K562 (cell line): ENCODE results near the gene EEF1AKMT4. TPM values are rescaled to one million over a fixed set of nuclear protein-coding genes. Genes with fewer than 3 reads are reported as not detected.

Source experiments
- CC2D1A ChIP-seq: fragments of 450-650 bp; IDR thresholded peaks from 2 replicates; pipeline ENCODE4 v1.6.1; 2017; ENCODE audit warnings: mild to moderate bottlenecking
- CXXC5 ChIP-seq: fragments of 250-450 bp; sonication (Bioruptor Pico); IDR thresholded peaks from 2 replicates; pipeline ENCODE4 v1.8.0; 2022; ENCODE audit warnings: inconsistent platforms, mild to moderate bottlenecking, moderate library complexity
- FOXP1 ChIP-seq: sonication (generic); formaldehyde crosslinking; IDR thresholded peaks from 2 replicates; pipeline ENCODE4 v1.8.0; 2022; ENCODE audit warnings: mild to moderate bottlenecking, missing genetic modification reagents
- HDAC6 ChIP-seq: IDR thresholded peaks from 2 replicates; pipeline ENCODE4 v1.6.1; 2012; ENCODE audit warnings: low read depth, mild to moderate bottlenecking, control low read depth, inconsistent platforms, low read length, moderate library complexity
- HNRNPL ChIP-seq: fragments of 200-400 bp; formaldehyde crosslinking; IDR thresholded peaks from 2 replicates; pipeline ENCODE4 v1.6.1; 2017; ENCODE audit warnings: low read depth, mild to moderate bottlenecking, low read length
- HNRNPLL ChIP-seq: fragments of 200-400 bp; formaldehyde crosslinking; IDR thresholded peaks from 2 replicates; pipeline ENCODE4 v1.6.1; 2017; ENCODE audit warnings: low read length, low read depth, mild to moderate bottlenecking; ENCODE audit not compliant: poor library complexity, severe bottlenecking
- NR2C2 ChIP-seq, 2 experiments: fragments of 200-800 bp in 1 of 2; sonication (Bioruptor generic) in 1 of 2; sonication (generic) in 1 of 2; formaldehyde crosslinking in 1 of 2; IDR thresholded peaks; 2 replicates each; pipeline versions ENCODE4 v1.6.1 to v1.8.0; 2016 to 2022; ENCODE audit warnings: mild to moderate bottlenecking in 1 of 2, missing compliant biosample characterization in 1 of 2, missing genetic modification characterization in 1 of 2, missing genetic modification reagents in 1 of 2
- POLR2AphosphoS2 ChIP-seq: IDR thresholded peaks from 2 replicates; pipeline ENCODE4 v1.6.1; 2012; ENCODE audit warnings: low read length, improper control_type of control experiment
- RBBP5 ChIP-seq: fragments of 200-600 bp; sonication (generic); IDR thresholded peaks from 2 replicates; pipeline ENCODE4 v1.6.1; 2012; ENCODE audit warnings: borderline replicate concordance, mild to moderate bottlenecking, low read length, control low read depth, inconsistent platforms; ENCODE audit not compliant: insufficient read depth, poor library complexity, severe bottlenecking
- RBM14 ChIP-seq: fragments of 200-400 bp; formaldehyde crosslinking; IDR thresholded peaks from 2 replicates; pipeline ENCODE4 v1.6.1; 2018; ENCODE audit warnings: low read depth, mild to moderate bottlenecking, low read length, moderate library complexity, borderline replicate concordance; ENCODE audit not compliant: insufficient read depth
- TAF9B ChIP-seq: fragments of 450-650 bp; IDR thresholded peaks from 2 replicates; pipeline ENCODE4 v1.6.1; 2018; ENCODE audit warnings: mild to moderate bottlenecking; ENCODE audit not compliant: partially characterized antibody
- TCF7 ChIP-seq: sonication (generic); IDR thresholded peaks from 2 replicates; pipeline ENCODE4 v1.6.1; 2016; ENCODE audit warnings: antibody characterized with exemption, borderline replicate concordance
- TEAD1 ChIP-seq, 2 experiments: fragments of 450-650 bp in 1 of 2; sonication (generic) in 1 of 2; formaldehyde crosslinking; IDR thresholded peaks; 2 replicates each; pipeline versions ENCODE4 v1.4.0 to v1.8.0; 2020 to 2022; ENCODE audit warnings: mild to moderate bottlenecking in 2 of 2, missing genetic modification reagents in 1 of 2
- WHSC1 ChIP-seq: IDR thresholded peaks from one replicate; pipeline ENCODE4 v1.6.1; 2012; ENCODE audit warnings: low read length, control low read depth, inconsistent platforms
- ZNF143 ChIP-seq: sonication (generic); formaldehyde crosslinking; IDR thresholded peaks from 2 replicates; pipeline ENCODE4 v1.9.0; 2022; ENCODE audit warnings: mild to moderate bottlenecking, missing genetic modification reagents
- ZNF445 ChIP-seq: fragments of 250-450 bp; sonication (Bioruptor Pico); IDR thresholded peaks from 2 replicates; pipeline ENCODE4 v1.4.0; 2020; ENCODE audit warnings: low read depth, mild to moderate bottlenecking, moderate library complexity
- ZNF589 ChIP-seq: fragments of 200-800 bp; sonication (Bioruptor generic); IDR thresholded peaks from 2 replicates; pipeline ENCODE4 v1.6.1; 2016; ENCODE audit warnings: low read depth, missing genetic modification characterization, missing compliant biosample characterization
- ZNF77 ChIP-seq: fragments of 250-450 bp; sonication (Bioruptor Pico); IDR thresholded peaks from 2 replicates; pipeline ENCODE4 v1.5.0; 2020
- ZNF79 ChIP-seq: fragments of 250-450 bp; sonication (Bioruptor Pico); IDR thresholded peaks from 2 replicates; pipeline ENCODE4 v1.4.0; 2020; ENCODE audit warnings: low read depth, mild to moderate bottlenecking, moderate library complexity
- polyA plus RNA-seq, 8 experiments: library from polyadenylated mRNA; depleted of rRNA in 4 of 8; stranded (reverse) in 5 of 8; unstranded in 3 of 8; fragments of >200 nt; fragmentation: Nextera tagmentation in 2 of 8; fragmentation: Illumina TruSeq in 1 of 8; extraction: Ambion mirVana in 2 of 8; extraction: Trizol in 1 of 8; gene quantifications; 2 replicates each; pipeline versions ENCODE4 v1.2.1 to v1.2.3, GENCODE V29; 2011 to 2014; ENCODE audit warnings: inconsistent platforms in 1 of 8, missing spikeins in 1 of 8
- total RNA-seq, 7 experiments: library from RNA; depleted of rRNA in 6 of 7; stranded (reverse); fragments of >200 nt in 6 of 7; fragmentation: Illumina TruSeq in 2 of 7; extraction: Trizol in 2 of 7; gene quantifications; 2 replicates each; pipeline versions ENCODE4 v1.2.1 to v1.2.3, GENCODE V29; 2011 to 2021; ENCODE audit warnings: low replicate concordance in 1 of 7
- TF ChIP-seq, protein P1 (sequence below): IDR thresholded peaks from 2 replicates; pipeline ENCODE4 v1.6.1; 2016; ENCODE audit warnings: missing genetic modification characterization, missing compliant biosample characterization
- TF ChIP-seq, protein P2 (sequence below): sonication (generic); formaldehyde crosslinking; IDR thresholded peaks from 2 replicates; pipeline ENCODE4 v1.9.0; 2022; ENCODE audit warnings: mild to moderate bottlenecking, missing genetic modification reagents
- TF ChIP-seq, protein P3 (sequence below): IDR thresholded peaks from 2 replicates; pipeline ENCODE4 v1.6.1; 2012; ENCODE audit warnings: low read depth, low read length, improper control_type of control experiment, borderline replicate concordance
- TF ChIP-seq, protein P4 (sequence below): sonication (generic); formaldehyde crosslinking; IDR thresholded peaks from 2 replicates; pipeline ENCODE4 v1.8.0; 2022; ENCODE audit warnings: missing genetic modification reagents, mild to moderate bottlenecking, borderline replicate concordance

Gene EEF1AKMT4
- total and polyA plus RNA-seq, 9 of the 15 experiments (the other 6 are each of a cell fraction or from before 2014, with no cell fraction given), result 10.3 to 49.4 (median 18.9) TPM

DNA sequence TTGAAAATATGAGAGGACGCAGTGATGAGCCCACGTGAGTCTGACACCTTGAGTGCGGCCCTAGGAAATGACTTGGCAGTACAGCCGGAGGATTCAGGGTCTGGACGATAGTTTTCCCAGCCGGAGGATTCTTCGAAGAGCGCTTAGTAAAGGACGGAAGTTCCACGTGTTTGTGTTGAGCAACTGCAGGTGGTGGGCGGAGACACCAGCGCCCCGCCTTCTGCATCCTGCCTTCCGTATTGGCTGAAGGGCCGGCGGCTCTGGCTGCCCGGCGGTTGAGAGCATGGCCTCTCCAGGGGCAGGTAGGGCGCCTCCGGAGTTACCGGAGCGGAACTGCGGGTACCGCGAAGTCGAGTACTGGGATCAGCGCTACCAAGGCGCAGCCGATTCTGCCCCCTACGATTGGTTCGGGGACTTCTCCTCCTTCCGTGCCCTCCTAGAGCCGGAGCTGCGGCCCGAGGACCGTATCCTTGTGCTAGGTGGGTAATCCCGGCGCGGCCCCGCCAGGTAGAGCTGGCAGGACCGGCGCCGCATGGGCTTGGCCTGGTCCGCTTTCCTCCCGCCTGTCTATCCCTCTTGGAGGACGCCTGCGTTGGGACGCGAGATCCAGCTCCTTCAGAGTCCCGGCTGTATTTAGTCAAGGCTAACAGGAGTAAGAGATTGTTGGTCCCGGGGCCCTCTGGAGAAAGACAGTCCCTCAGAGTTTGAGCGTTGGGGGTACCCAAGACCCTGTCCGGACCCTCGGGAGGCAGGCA, at the start of gene EEF1AKMT4 (continued):
- TF ChIP-seq FOXP1 (CRISPR knock-in tag) (no peak), RBBP5 (no peak), RBM14 (no peak), HDAC6 (no peak), ZNF143 (no peak), TCF7 (no peak), POLR2AphosphoS2 (no peak), NR2C2 (CRISPR knock-in tag; IDR thresholded peaks at IDR 0.05) (peak; percentile 29; the same call in 1 of the 2 replicates), NR2C2 (tag; IDR thresholded peaks at IDR 0.05) (peak; percentile 32; the same call in 1 of the 2 replicates), HNRNPL (no peak), HNRNPLL (peak; percentile 94), WHSC1 (no peak), CXXC5 (no peak; the same call in 1 of the 2 replicates), CC2D1A (no peak), ZNF445 (no peak), TEAD1 (CRISPR knock-in tag; IDR thresholded peaks at IDR 0.05) (no peak), ZNF77 (CRISPR knock-in tag) (no peak), ZNF79 (CRISPR knock-in tag) (no peak), ZNF589 (no peak), TAF9B (no peak)
- TF ChIP-seq, protein P1, sequence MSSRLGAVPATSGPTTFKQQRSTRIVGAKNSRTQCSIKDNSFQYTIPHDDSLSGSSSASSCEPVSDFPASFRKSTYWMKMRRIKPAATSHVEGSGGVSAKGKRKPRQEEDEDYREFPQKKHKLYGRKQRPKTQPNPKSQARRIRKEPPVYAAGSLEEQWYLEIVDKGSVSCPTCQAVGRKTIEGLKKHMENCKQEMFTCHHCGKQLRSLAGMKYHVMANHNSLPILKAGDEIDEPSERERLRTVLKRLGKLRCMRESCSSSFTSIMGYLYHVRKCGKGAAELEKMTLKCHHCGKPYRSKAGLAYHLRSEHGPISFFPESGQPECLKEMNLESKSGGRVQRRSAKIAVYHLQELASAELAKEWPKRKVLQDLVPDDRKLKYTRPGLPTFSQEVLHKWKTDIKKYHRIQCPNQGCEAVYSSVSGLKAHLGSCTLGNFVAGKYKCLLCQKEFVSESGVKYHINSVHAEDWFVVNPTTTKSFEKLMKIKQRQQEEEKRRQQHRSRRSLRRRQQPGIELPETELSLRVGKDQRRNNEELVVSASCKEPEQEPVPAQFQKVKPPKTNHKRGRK (tag), result peak; percentile 85
- TF ChIP-seq, protein P2, sequence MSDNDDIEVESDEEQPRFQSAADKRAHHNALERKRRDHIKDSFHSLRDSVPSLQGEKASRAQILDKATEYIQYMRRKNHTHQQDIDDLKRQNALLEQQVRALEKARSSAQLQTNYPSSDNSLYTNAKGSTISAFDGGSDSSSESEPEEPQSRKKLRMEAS, result peak; percentile 94
- TF ChIP-seq, protein P3, sequence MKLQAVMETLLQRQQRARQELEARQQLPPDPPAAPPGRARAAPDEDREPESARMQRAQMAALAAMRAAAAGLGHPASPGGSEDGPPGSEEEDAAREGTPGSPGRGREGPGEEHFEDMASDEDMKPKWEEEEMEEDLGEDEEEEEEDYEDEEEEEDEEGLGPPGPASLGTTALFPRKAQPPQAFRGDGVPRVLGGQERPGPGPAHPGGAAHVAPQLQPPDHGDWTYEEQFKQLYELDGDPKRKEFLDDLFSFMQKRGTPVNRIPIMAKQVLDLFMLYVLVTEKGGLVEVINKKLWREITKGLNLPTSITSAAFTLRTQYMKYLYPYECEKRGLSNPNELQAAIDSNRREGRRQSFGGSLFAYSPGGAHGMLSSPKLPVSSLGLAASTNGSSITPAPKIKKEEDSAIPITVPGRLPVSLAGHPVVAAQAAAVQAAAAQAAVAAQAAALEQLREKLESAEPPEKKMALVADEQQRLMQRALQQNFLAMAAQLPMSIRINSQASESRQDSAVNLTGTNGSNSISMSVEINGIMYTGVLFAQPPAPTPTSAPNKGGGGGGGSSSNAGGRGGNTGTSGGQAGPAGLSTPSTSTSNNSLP, result no peak
- TF ChIP-seq, protein P4, sequence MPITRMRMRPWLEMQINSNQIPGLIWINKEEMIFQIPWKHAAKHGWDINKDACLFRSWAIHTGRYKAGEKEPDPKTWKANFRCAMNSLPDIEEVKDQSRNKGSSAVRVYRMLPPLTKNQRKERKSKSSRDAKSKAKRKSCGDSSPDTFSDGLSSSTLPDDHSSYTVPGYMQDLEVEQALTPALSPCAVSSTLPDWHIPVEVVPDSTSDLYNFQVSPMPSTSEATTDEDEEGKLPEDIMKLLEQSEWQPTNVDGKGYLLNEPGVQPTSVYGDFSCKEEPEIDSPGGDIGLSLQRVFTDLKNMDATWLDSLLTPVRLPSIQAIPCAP (CRISPR knock-in tag), result no peak
